A204.1 (cell line): ENCODE data around the gene NUP37.
"Not testable (repeated sequence)": the region's sequence is repeated elsewhere in the genome, so short reads cannot be mapped to it uniquely, and the experiment has no call there.

Experiments
- FAIRE-seq: peaks from 2 replicates; lab custom pipeline; 2012; peaks lifted over from hg19 to GRCh38; lab: Jason Lieb, UNC

The NUP37 gene, protein sequence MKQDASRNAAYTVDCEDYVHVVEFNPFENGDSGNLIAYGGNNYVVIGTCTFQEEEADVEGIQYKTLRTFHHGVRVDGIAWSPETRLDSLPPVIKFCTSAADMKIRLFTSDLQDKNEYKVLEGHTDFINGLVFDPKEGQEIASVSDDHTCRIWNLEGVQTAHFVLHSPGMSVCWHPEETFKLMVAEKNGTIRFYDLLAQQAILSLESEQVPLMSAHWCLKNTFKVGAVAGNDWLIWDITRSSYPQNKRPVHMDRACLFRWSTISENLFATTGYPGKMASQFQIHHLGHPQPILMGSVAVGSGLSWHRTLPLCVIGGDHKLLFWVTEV

DNA sequence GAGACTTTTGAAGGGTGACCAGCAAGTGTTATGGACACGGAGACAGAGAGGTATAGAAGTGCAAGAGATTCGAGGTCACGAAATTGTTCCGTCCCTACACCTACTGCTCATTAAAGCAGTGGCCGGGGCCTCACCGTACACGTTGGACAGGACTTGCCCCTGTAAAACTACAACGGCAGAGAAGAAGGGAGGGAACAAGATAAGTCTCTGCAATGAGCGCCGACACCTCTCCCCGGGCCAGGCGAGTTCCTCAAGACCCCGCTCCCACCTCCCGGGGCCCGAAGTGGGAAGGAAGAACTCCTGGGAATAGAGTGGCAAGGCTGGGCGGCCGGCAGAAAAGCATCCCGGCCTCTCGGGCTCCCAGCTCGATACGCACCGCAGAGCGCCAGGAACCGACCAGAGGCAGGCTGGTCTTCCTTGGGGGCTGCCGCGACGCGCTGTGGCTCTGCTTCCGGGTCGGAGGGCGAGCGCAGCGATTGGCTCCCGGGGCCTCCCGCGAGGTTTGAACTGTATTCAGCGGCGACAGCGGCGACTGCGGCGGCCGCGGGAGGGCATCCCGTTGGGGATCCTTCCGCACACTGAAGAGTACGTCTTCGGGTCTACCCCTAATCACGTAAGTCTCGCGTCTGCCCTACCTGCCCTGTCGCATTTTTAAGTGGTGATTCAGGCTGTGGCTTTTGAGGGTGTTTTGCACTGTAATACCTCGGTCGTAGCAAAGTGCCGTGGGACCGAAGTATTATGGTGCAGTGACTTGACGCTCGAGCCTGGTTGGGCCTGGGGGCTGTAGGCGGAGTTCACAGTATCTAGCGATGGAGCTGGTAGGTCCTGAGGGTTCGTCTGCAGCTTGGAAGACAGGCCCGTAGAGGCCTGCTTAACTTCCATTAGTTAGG, at the start of gene NUP37, which contains the start of gene PARPBP:
TSS of gene NUP37 (minus strand) at position 441 of the 890 bp plus-strand sequence. CDS start 1,596 bp downstream, outside the sequence.
TSS of gene PARPBP (plus strand) at position 510 of the 890 bp plus-strand sequence. CDS start 3,706 bp downstream, outside the sequence.
- no peak for FAIRE-seq

DNA sequence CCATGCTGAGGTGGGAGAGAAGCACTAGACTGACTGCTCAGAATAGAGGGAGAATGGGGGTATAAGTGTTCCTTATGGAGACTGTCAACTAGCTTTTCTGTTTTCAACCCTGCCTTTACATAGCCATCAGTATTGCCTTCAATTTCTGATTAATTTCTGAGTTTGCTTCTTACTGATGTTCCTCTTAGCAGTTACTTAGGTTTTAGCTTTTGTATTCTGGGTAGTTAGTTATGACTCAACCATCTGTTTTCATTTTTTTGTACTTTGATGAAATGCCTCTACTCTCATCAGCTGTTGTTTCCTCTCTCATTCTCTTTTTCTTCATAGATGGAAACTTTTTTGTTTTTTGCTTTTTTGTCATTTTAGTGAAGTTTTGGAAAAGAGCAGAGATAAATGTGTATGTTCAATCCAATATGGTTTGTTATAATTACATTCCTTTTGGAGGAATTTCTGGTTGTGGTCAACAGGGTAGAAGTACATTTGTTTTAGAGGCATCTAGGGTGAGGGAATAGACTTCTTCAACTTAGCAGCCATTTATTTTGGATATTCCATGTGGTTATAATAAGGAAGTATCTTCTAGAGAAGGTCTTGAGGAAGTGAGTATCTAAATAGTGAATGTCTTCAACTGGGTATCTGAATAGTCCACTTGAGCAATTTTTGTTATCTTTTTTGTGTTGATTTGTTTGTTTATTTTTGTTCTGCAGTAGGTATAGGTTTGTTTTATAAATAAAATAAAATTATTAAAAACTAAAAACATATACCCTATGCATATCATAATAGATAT, 48.1 kb upstream of the NUP37 start:
- FAIRE-seq: no peak

DNA sequence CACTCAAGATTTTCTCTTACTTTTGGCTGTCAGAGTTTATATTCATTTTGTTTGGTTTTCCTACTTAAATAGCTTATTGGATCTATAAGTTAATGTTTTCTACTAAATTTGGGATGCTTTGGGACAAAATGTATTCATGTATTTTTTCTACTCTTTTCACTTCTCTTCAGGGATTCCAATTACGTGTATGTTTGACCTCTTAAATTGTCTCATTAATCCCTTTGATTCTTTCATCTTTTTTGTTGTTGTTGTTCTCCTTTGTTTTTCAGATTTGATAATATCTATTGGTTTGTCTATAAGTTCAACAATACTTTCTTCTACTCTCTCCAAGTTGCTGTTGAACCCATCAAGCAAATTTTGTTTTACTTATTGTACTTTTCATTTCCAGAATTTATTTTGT, 43.5 kb upstream of the NUP37 start:
- FAIRE-seq: no peak

DNA sequence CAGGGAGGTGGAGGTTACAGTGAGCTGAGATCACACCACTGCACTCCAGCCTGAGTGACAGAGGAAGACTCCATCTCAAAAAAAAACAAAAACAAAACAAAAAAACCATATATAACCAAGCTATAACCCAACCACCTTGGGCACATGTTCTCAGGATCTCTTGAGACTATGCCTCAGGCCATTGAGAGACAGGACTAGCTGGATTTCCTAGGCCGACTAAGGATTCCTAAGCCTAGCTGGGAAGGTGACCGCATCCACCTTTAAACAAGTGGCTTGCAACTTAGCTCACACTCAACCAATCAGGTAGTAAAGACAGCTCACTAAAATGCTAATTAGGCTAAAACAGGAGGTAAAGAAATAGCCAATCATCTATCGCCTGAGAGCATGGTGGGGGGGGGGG, 35.3 kb upstream of the NUP37 start:
- FAIRE-seq: not testable (repeated sequence)

DNA sequence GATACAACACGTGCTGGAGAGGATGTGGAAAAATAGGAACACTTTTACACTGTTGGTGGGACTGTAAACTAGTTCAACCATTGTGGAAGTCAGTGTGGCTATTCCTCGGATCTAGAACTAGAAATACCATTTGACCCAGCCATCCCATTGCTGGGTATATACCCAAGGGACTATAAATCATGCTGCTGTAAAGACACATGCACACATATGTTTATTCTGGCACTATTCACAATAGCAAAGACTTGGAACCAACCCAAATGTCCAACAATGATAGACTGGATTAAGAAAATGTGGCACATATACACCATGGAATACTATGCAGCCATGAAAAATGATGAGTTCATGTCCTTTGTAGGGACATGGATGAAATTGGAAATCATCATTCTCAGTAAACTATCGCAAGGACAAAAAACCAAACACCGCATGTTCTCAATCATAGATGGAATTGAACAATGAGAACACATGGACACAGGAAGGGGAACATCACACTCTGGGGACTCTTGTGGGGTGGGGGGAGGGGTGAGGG, 27.2 kb upstream of the NUP37 start:
- FAIRE-seq: not testable (repeated sequence)

DNA sequence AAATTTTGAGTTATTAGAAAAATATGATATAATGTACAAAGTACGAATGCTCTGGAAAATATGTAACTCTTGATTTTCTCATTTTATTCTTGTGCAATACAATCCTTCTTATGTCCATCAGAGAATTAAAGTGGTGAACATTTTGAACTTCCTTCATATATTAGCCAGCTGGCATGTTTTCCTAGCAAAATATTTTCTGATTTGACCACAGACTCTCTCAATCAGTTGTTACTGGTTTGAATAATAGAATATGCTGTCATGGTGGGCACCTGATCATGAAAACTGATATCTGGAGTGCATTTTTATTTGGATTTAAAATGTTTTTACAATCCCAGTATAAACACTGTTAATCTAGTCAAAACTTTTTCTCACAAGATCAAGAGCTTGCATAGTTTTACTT, 24.3 kb upstream of the NUP37 start:
- FAIRE-seq: no peak

DNA sequence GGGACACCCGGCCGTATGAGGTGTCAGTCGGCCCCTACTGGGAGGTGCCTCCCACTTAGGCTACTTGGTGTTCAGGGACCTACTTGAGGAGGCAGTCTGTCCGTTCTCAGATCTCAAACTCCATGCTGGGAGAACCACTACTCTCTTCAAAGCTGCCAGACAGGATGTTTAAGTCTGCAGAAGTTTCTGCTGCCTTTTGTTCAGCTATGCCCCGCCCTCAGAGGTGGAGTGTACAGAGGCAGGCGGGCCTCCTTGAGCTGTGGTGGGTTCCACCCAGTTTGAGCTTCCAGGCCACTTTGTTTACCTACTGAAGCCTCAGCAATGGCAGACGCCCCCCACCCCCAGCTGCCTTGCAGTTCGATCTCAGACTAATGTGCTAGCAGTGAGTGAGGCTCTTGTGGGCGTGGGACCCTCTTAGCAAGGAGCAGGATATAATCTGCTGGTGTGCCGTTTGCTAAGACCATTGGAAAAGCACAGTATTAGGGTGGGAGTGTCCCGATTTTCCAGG, 23.0 kb upstream of the NUP37 start:
- not testable (repeated sequence) for FAIRE-seq

DNA sequence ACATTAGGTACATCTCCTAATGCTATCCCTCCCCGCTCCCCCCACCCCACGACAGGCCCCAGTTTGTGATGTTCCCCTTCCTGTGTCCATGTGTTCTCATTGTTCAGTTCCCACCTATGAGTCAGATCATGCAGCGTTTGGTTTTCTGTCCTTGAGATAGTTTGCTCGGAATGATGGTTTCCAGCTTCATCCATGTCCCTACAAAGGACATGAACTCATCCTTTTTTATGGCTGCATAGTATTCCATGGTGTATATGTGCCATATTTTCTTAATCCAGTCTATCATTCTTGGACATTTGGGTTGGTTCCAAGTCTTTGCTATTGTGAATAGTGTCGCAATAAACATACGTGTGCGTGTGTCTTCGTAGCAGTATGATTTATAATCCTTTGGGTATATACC, 17.7 kb upstream of the NUP37 start:
- not testable (repeated sequence) for FAIRE-seq

DNA sequence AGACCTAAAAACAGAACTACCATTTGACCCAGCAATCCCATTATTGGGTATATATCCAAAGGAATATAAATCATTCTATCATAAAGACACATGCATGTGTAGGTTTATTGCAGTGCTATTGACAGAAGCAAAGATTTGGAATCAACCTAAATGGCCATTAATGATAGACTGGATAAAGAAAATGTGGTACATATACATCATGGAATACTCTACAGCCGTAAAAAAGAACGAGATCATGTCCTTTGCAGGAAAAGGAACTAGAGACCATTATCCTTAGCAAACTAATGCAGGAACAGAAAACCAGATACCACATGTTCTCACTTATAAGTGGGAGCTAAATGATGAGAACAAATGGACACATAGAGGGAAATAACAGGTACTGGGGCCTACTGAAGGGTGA, 11.5 kb upstream of the NUP37 start:
- FAIRE-seq: not testable (repeated sequence)

DNA sequence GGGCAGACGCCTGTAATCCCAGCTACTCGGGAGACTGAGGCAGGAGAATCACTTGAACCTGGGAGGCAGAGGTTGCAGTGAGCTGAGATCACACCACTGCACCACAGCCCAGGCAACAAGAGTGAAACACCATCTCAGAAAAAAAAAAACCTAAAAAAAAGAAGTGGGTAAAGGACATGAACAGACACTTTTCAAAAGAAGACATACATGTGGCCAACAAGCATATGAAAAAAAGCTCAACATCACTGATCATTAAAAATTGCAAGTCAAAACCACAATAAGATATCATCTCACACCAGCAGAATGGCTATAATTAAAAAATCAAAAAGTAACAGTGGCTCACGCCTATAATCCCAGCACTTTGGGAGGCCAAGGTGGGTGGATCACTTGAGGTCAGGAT, 10.8 kb upstream of the NUP37 start:
- not testable (repeated sequence) for FAIRE-seq

DNA sequence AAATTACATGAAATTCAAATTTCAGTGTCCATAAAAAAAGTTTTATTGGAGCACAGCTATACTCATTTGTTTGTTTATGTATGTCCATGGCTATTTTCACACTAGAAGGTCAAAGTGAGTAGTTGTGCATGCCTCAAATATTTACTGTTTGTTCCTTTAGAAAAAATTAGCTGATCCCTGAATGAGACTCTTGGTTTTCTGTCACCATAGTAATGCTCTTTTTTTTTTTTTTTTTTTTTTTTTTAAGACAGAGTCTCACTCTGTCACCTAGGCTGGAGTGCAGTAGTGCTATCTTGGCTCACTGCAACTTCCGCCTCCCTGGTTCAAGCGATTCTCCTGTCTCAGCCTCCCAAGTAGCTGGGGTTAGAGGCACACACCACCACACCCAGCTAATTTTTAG, 1.4 kb upstream of the NUP37 start:
- FAIRE-seq: not testable (repeated sequence)

DNA sequence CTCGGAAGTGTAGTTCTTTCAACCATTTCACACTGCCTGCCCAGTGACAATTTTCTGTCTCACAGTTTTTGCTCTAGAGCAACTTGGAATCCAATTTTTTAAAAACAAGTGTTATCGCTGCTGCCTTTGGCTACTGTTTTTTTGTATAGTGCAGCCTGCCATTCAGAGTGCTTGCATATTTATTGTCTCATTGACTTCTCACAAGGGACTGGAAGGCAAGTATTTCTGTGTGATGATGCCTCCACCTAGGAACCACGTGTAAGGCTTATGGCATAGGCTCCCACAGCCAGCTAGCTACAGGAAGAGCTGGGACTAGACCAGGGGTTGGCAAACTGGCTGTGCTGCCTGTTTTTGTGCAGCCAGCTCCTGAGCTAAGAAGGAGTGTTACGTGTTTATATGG, 972 bp upstream of the NUP37 start:
- no peak for FAIRE-seq

DNA sequence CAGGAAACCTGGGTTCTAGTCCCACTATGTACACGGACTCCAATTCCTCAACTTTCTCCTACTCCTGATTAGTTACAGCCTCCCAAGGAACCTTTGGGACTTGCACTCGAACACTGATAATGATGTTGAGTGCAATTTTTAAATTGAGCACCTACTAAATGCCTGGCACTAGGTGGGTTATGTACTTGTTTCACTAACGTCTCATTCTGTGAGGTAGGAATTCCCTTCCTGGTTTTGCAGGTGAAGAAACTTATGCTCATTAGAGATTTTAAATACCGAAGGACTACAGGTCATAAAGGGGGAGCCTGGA, 605 bp upstream of the NUP37 start:
- no peak for FAIRE-seq

DNA sequence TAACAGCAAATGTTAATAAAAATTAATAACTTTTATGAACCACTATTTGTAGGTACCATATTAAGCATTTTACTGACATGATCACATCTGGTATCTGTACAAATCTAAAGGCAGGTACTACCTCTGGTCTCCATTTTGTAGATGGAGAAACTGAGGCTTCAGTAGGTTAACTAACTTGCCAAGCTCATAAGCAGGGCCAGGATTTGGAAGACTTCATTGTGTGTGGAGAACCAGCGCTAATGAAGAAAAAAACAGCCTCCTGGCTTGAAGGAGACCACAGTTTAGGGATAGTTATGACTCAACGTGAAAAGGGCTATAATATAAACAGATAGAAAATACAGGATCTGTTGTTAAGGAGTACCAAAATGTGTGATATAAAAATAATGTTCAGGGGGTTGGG, 1.0 kb downstream of the NUP37 start:
- FAIRE-seq: no peak

DNA sequence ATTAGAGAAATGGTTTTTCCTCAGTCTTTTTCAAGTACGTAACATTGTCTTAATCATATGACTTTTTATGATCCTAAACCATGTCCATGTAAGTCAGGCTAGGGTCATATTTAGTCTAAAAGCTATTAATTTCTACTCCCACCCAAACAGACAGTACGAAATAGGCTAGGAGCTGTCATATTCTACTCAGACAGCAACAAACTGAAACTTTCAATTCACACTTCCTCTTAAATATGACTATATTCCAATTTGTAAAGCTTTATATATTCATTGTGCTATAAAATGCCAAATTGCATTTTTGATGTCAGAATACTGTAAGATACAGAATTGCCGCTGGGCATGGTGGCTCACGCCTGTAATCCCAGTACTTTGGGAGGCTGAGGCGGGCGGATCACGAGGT, 3.5 kb downstream of the NUP37 start:
- no peak for FAIRE-seq

DNA sequence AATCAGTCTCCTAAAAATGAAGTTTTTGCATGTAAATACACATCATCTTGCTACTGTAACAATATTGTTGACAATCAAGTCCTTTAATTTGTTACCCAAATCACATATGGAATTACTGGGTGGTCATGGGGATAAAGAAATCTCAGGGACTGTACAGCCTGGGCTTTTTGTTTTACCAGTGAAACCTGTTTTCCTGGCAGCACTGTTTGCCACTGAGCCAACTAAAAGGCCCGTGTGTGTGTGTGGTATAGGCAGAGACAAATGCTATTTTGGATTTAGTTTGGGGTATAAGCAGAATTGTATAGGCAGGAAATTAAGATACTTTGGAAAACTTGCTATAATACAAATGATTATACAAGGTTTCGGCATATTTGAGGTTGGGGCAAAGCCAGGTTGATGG, 5.7 kb downstream of the NUP37 start:
- FAIRE-seq: no peak

DNA sequence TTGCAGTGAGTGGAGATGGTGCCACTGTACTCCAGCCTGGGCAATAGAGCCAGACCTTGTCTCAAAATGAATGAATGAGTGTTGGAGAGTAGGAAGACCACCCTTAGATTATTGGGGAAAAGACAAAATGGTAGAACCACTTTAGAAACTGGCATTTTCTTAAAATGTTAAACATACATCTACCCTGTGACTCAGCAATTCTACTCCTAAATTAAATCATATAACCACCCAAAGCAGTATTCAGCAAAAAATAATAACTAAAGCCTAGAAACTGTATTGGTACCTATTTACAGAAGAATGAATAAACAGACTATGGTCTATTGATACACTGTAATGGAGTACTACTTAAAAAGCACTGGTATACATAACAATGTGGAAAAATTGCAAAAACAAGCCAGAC, 9.1 kb downstream of the NUP37 start:
- FAIRE-seq: no peak

DNA sequence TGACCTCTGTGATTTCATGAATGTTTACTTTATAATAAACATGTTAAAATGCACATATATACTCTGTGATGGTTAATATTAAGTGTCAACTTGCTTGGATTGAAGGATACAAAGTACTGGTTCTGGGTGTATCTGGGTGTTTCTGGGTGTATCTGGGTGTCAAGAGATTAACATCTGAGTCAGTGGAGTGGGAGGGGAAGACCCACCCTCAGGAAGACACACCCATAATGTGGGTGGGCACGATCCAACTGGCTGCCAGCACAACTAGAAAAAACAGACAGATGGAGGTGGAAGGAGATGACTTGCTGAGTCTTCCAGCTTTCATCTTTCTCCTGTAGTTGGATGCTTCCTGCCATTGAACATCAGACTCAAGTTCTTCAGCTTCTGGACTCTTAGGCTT, 11.9 kb downstream of the NUP37 start:
- FAIRE-seq: no peak

DNA sequence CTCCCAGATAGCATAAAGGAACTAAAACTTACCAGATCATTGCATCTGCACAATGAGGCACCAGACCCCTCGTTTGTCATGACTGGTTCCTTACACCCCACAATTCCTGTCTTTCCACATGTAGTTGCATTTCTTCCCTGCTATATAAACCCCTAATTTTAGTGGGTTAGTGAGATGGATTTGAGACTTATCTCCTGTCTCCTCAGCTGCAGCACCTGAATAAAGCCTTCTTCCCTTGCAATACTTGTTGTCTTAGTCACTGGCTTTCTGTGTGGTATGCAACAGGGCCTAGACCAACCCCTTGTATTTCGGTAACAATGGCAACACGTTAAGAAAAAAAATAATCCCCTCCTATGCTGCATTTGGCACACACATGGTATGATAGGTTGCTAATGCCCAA, 13.0 kb downstream of the NUP37 start:
- no peak for FAIRE-seq

DNA sequence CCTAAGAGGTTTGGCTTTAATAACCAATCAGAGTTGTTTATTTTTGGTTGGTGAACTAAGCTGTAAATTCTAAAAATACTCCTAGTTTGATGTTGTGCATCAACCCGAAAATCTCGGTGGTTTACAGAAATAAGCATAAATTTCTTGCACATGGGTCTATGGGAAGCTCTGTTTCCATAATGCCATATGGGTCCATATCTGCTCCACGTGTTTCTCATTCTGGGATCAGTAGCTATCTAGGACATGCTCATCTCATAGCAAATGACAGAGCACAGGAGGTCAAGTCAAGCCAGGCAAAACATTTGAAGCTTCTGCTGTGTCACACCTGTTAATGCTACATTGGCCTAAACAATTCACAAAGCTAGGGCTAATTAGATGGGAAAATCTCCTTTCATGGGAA, 23.1 kb downstream of the NUP37 start:
- no peak for FAIRE-seq

DNA sequence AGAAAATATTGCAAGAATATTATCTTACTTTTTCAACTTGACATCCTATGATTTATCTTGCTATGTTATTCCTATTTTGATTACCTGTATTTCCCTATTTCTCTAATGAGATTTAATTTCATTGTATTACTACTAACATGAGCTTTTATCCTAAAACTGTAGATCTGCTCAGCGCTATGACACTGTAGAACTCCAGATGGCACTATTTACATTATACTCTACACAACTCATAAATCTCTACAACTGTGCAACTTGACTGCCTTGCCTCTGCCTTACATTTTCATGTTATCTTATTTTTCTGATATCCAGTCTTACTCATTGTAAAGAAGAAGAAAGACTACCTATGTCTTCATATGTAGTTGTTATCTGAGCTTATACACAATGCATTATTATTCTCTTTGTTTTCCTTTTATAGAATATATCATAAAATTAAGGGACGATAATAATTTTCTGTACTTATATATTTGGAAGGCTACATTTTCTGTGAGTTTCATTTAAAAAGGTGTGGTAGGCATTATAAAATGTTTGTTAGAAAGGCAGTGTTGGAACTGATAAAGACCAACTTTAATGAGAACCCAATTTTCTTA, 24.1 kb downstream of the NUP37 start:
- FAIRE-seq: peak; percentile 92

DNA sequence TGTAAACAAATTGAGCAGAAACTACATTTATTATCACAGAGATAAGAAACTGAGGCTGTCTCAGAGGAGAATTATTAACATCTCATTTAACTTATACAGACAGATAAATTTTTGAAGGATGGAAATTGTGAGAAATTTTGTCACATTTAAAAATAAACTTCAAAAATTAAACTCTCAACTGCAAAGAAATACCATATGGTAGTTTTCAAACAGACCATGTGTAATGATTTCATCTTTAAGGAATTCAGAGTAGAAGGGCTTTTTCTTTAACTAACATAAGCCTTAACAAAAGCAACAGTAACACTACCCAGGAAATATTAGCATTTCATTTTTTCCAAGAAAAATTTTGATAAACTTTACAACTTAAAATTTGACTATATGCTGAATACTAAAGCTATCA, 26.6 kb downstream of the NUP37 start:
- no peak for FAIRE-seq
